Neutrophil (primary cell): ENCODE results near the gene PELI3.

Experiments
- H3K27ac ChIP-seq: fragments of 200-600 bp; sonication (generic); 2 replicates; pipeline ENCODE4 v1.5.1; 2016; ENCODE audit warnings: mild to moderate bottlenecking, moderate library complexity
- H3K27me3 ChIP-seq: fragments of 200-600 bp; sonication (generic); 2 replicates; pipeline ENCODE4 v1.6.0; 2016; ENCODE audit warnings: mild to moderate bottlenecking
- H3K36me3 ChIP-seq: fragments of 200-600 bp; sonication (generic); 2 replicates; pipeline ENCODE4 v1.5.1; 2017
- H3K4me1 ChIP-seq, 2 experiments: fragments of 200-600 bp in 1 of 2; sonication (generic) in 1 of 2; 1 replicate in 1 of 2; 2 replicates in 1 of 2; pipeline versions ENCODE4 v1.5.1 to v1.6.1; 2013 to 2016; ENCODE audit warnings: low read depth in 1 of 2, low read length in 1 of 2, mild to moderate bottlenecking in 1 of 2, moderate library complexity in 1 of 2; ENCODE audit not compliant: control insufficient read depth in 1 of 2, insufficient read depth in 1 of 2
- H3K4me3 ChIP-seq, 2 experiments: fragments of 200-600 bp in 1 of 2; sonication (generic) in 1 of 2; 1 replicate in 1 of 2; 2 replicates in 1 of 2; pipeline ENCODE4 v1.5.1; 2013 to 2016; ENCODE audit warnings: low read depth in 1 of 2, low read length in 1 of 2, mild to moderate bottlenecking in 1 of 2, moderate library complexity in 1 of 2
- H3K9me3 ChIP-seq: fragments of 200-600 bp; sonication (generic); 2 replicates; pipeline ENCODE4 v1.5.1; 2016
- TF ChIP-seq, protein P1 (sequence below): fragments of 200-600 bp; sonication (generic); IDR thresholded peaks from 2 replicates; pipeline ENCODE4 v1.5.1; 2016; ENCODE audit warnings: antibody characterized with exemption

The PELI3 gene

DNA sequence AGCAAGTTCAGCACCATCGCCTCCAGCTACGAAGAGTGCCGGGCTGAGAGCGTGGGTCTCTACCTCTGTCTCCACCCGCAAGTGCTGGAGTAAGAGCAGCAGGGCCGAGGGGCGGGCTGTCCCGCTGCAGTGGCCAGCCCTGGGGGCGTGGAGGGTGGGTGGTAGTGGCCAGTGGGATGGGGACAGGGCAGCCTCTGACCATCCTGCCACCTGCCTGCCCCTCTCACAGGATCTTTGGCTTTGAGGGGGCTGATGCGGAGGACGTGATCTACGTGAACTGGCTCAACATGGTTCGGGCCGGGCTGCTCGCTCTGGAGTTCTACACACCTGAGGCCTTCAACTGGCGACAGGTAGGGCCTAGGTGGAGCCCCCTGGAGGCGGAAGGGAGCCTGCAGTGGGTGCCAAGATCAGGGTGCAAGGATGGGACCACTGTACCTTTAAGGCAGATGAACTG lies 28.7 kb downstream of the PELI3 start:
- Histone ChIP-seq H3K27ac (no peak overlapping the region), H3K27me3 (no peaks in the 10 kb centered on the region), H3K9me3 (no peaks in the 10 kb centered on the region), H3K4me3 (no peak overlapping the region), H3K36me3 (peaks cover 78% of the 10 kb centered on the region), H3K4me1 (no peaks in the 10 kb centered on the region)
- TF ChIP-seq, protein P1, sequence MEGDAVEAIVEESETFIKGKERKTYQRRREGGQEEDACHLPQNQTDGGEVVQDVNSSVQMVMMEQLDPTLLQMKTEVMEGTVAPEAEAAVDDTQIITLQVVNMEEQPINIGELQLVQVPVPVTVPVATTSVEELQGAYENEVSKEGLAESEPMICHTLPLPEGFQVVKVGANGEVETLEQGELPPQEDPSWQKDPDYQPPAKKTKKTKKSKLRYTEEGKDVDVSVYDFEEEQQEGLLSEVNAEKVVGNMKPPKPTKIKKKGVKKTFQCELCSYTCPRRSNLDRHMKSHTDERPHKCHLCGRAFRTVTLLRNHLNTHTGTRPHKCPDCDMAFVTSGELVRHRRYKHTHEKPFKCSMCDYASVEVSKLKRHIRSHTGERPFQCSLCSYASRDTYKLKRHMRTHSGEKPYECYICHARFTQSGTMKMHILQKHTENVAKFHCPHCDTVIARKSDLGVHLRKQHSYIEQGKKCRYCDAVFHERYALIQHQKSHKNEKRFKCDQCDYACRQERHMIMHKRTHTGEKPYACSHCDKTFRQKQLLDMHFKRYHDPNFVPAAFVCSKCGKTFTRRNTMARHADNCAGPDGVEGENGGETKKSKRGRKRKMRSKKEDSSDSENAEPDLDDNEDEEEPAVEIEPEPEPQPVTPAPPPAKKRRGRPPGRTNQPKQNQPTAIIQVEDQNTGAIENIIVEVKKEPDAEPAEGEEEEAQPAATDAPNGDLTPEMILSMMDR, result no peak

GRCh38 chr11:66497206-66497605 lies 30.5 kb downstream of the PELI3 start:
- H3K27ac ChIP-seq, result no peak overlapping the region
- H3K4me1 ChIP-seq, result no peaks in the 10 kb centered on the region
- TF ChIP-seq, protein P1, result no peak
- no peaks in the 10 kb centered on the region for H3K9me3 ChIP-seq
- no peaks in the 10 kb centered on the region for H3K27me3 ChIP-seq
- H3K4me3 ChIP-seq, result no peak overlapping the region
- H3K36me3 ChIP-seq, result peaks cover 64% of the 10 kb centered on the region

DNA sequence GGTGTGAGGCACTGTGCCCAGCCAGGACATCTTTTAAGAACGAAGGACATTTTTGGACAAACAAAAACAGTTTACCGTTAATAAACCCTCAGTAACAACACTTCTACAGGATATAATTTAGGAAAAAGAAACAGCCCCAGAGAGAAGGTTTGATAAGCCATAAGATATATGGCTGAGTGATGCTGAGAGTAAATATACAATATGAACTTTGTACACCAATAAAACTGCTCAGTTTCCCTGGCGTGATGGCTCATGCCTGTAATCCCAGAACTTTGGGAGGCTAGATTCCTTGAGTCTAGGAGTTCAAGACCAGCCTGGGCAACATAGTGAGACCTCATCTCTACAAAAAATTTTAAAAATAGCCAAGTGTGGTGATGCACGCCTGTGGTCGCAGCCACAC lies 31.8 kb downstream of the PELI3 start:
- TF ChIP-seq, protein P1, result no peak
- no peaks in the 10 kb centered on the region for H3K9me3 ChIP-seq
- H3K27me3 ChIP-seq, result no peaks in the 10 kb centered on the region
- H3K4me1 ChIP-seq, result no peaks in the 10 kb centered on the region
- H3K36me3 ChIP-seq, result peaks cover 60% of the 10 kb centered on the region
- no peak overlapping the region for H3K4me3 ChIP-seq
- no peak overlapping the region for H3K27ac ChIP-seq

DNA sequence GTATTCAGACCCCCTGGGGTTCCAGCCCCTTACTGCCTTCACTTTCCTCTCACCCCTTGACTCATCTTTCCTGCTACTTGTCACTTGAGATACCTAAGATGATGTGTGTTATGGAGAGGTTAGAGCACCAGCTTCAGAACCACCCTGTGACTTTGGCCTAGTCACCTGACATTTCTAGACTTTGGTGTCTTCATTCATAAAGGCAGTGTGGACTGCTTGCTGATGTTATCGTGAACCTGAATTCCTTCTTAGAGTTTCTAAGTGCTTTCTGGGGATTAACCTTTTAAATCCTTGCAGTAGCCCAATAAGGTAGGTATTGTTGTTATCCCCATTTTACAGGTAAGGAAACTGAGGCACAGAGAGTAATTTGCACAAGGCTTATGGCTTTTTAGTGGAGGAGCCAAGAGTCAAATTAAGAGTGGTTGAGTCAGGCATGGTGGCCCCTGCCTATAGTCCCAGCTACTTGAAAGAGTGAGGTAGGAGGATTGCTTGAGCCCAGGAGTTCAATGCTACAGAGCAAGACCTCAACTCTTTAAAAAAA lies 38.6 kb downstream of the PELI3 start:
- peaks cover 11 to 15% of the 10 kb centered on the region in 2 experiments for H3K4me1 ChIP-seq
- no peak overlapping the region for H3K27ac ChIP-seq
- H3K27me3 ChIP-seq, result no peaks in the 10 kb centered on the region
- H3K9me3 ChIP-seq, result no peaks in the 10 kb centered on the region
- no peak overlapping the region for H3K4me3 ChIP-seq
- TF ChIP-seq, protein P1, result no peak
- peaks cover 31% of the 10 kb centered on the region for H3K36me3 ChIP-seq

DNA sequence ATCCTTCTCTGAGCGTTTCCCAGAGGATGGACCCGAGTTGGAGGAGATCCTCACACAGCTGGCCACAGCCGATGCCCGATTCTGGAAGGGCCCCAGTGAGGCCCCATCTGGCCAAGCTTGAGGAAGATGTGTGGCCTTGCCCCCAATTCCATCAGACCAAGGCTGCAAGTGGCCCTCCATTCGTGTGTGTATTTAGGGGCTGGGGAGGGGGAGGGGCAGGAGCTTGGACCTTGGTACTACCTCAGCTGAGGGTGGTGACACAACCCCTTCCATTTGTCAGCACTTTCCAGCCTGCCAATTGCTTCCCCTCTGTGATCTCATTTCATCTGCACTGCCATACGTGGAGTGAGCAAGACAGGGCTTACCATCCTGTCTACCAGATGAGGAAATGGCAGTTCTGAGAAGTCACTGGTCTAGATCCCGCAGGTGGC lies 42.4 kb downstream of the PELI3 start:
- H3K9me3 ChIP-seq, result no peaks in the 10 kb centered on the region
- H3K4me3 ChIP-seq, result no peak overlapping the region

More for the DNA sequence above, 42.4 kb downstream of the PELI3 start:
- H3K27ac ChIP-seq, result peak overlapping the region; percentile 57
- H3K36me3 ChIP-seq, result peaks cover 18% of the 10 kb centered on the region
- TF ChIP-seq, protein P1, result no peak
- H3K4me1 ChIP-seq, result peaks cover 18 to 21% of the 10 kb centered on the region in 2 experiments
- H3K27me3 ChIP-seq, result no peaks in the 10 kb centered on the region
